Activated CD4-positive, CD25-positive, alpha-beta regulatory T cell treated with anti-CD3 and anti-CD28 coated beads, Interleukin-2, amount 50 U/mL, for 72 hours (primary cell): ENCODE data around the gene OBSCN.
A peak's percentile ranks its signal among the peaks of the same experiment; 100 is the strongest.

Source experiments
- DNase-seq: peaks from one replicate; pipeline ENCODE4 v3.0.0; 2021

Gene OBSCN

DNA sequence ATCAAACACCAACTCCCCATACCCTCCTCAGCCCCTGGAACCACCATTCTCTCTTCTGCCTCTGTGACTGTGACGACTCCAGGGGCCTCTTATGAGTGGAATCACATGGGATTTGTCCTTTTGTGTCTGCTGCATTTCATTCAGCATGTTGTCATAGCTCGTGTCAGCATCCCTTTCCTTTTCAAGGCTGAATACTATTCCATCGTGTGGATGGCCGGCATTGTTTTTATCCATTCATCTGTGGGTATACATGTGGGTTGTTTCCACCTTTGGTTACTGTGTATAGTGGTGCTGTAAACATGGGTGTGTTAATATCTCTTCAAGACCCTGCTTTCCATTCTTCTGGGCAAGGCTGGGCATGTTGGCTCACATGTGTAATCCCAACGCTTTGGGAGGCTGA lies 17.1 kb upstream of the OBSCN start:
- peak; percentile 1 for DNase-seq

DNA sequence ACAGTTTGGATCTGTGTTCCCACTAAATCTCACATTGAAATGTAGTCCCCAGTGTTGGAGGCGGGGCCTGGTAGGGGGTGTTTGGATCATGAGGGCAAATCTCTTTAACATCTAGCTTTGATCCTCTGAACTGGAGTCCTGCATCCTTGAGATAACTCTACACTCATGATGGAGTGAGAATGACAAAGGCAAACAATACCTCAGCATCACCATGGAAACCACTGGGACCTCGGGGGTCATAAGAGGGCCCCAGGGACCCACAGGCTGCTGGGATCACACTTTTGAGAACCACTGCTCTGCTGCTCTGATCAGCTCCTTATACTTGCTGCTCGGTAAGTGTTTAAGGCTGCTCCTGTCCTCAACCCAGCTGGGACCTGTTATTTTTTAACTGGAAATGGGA lies 13.4 kb upstream of the OBSCN start:
- no peak for DNase-seq

DNA sequence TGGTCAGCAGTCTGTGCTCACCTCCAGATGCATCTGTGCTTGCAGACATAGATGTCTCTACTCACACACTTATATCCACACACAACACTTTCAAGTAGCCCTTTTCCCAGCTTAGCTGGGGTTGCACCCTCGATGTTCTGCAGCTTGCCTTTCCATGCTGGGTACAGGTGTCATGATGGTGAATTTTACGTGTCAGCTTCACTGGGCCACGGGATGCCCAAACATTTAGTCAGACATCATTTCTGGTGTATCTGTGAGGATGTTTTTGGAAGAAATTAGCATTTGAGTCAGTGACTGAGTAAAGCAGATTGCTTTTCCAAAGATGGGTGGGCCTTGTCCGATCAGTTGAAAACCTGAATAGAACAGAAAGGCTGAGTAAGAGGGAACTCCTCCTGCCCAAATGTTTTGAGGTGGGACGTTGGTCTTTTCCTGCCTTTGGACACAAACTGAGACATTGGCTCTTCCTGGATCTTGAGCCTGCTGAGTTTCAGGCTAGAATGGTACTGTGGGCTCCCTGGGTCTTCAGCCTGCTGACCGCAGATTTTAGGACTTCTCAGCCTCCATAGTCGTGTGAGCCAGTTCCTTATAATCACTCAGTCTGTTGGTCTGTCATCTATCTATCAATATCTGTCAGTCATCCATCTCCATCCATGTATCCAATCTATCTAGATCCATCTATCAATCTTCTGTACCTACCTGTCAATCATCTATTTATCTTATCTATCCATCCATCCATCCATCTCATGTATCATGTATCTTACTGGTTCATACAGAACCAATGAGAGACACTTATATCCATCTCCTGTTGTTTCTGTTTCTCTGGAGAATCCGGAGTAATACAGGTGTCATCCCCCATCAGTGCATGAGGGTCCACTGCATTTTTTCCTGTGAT lies 12.7 kb upstream of the OBSCN start:
- peak; percentile 14 for DNase-seq

GRCh38 chr1:228197555-228198147 lies 10.2 kb upstream of the OBSCN start:
- DNase-seq, result peak; percentile 8

DNA sequence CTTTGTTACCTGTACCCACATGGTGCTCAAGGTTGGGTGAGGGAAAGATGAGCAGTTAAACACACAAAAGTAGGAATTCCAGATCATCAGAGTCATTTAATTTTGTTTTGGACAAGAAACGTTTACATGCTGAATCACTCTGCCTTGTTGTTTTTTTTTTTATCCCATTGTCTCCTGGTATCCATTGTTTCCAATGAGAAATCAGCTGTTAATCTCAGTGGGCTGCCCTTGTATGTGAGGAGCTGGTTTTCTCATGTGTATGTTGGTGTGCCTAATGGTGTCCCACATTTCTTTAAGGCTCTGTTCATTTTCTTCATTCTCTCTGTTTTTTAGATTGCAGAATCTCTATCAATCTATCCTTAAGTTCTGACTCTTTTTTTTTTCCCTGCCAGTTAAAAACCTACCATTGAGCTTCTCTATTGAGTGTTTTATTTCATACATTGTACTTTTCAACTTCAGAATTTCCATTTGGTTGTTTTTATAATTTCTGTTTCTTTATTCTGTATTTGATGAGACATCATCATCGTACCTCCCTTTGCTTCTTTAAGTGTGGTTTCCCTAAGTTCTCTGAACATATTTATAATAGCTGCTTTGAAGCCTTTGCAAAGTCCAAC lies 8.8 kb upstream of the OBSCN start:
- DNase-seq, result no peak

DNA sequence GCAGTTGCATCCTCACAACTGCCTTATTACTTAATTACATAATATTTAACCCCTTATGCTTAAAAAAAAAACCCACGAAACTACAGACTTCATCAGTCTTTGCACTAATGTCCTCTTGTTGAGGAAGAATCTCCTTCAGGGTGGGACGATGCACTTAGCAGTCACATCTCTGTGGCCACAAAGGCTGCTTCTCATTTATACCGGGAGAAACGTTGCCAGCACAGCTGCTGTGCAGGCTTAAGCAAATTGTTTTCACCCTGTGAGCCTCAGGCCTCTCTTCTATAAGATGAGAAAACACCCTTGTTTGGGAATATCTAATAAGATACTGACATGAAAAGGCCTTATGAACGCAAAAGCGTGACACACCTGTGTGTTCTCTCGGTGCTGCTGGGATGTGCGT lies 2.9 kb upstream of the OBSCN start:
- DNase-seq, result peak; percentile 13

DNA sequence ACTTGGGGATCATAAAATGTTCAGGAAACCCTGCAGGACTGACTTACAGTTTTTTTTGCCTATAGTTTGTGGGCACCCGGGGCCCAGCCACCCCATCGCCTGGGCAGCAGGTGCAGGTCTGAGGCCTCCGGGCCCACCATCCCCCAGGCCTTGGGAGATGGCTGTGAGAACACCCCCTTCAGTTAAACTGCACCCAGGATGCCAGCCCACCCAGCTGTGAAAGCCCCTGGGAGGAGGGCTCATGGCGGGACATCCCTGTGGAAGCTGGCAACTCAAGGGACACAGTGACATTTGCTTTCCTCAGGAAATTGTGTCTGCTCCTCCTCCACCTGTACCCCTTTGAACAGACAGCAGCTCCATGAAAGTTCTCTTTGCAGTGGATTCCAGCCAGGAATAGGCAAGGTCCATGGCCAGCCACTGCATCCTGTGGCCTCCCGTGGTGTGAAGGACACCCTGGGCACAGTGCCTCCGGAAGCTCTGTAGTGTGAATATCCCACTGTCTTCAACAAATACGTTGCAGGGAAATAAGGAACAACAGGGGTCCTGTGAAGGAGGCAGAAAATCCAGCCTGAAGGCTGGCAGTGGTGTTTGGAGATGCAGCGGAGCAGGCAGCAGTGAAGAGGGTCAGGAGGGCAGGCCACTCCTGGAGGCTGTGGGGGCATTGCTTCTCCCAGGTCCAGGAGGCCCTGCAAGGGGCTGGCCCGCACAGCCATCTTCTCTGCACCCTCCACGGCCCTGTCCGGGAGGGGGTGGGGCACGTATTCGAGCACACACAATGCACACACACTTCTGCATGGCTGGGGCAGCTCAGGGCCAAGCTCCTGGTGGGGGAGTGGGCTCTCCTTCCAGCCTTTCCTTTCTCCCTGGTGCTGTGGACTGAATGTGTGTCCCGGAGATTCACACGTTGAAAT lies 2.1 kb upstream of the OBSCN start:
- DNase-seq, result peak; percentile 14

DNA sequence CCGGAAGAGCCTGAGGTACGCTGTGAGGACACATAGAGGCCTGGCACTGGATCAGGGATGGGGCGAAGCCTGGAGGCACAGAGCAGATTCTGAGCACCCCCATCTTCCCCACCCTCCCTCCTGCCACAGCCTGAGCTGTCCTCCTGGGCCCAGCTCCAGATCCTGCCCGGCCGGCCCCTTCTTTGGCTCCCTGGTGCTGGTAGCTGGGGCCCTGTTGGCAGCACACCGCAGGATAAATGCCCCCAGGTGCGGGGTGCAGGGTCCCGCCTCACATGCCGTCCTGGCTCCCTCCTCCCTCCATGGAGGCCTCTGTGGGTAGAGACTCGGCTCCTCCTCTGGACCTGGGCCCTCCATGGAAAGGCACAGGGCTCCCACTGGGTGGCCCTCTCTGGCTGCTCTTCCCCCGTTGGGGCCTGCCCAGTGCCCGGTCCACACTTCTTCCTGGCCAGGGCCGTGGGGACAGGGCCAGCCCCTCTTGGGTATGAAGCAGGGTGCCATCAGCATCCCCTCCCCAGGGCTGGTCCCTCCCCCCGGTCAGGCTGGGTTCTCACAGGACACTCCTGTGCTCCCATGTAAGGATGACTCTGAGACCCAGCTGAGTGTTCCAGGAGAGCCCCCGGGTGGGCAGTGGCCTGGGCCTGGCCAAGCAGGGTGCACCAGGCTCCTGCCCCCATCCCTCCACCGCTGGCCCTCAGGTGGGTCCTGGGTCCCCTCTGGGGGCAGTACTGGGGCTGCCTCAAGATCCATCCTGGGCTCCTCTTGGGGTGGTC lies 1.1 kb upstream of the OBSCN start:
- DNase-seq, result peak; percentile 27

DNA sequence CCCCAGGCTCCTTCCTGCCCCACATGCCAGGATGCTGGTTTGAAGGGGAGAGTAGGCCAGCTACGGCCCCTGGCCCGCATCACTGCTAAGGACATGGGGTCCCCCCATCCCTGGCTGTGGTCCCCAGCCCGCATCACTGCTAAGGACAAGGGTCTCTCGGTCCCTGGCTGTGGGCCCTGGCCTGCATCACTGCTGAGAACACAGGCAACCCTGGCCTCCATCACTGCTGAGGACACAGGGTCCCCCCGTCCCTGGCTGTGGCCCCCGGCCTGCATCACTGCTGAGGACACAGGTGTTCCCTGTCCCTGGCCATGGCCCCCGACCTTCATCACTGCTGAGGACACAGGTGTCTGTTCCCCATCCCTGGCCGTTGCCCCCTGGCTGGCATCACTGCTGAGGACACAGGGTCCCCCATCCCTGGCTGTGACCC lies 448 bp upstream of the OBSCN start:
- no peak for DNase-seq

DNA sequence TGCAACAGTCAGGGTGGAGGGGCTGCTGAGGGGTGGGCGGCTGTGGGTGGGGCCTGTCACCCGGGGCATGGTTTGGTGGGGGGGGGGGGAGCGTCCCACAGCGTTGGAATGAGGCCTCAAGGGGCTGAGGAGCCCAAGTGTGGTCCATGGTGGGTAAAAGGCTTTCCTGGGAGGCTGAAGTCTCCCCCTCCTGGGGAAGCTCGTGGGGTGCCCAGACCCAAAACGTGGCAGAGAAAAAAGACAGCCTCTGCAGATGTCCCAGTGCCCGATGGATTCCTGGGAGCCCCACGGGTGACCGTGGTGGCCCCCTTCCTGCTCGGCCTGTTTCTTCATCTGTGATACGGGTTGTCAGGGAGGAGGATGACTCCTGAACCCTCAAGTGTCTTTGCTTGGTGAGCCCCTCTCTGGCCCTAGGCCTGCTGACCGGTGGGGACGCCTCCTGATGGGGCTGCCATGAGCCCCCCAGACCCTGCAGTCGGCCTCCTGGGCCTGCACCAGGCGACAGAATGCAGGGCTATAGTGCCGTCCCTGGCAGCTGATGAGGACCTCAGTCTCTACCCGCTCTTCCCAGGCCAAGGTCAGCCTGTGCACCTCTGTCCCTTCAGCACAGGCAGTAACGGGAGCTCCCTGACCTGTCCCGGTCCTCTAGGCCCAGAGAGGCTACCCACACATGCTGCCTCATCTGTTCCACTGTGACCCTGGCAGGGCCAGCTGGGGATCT lies 1.1 kb downstream of the OBSCN start:
- DNase-seq, result no peak

- no peak for DNase-seq
Observed at GRCh38 chr1:228209657-228210056, 1.8 kb downstream of the OBSCN start.

GRCh38 chr1:228210076-228210651 lies 2.3 kb downstream of the OBSCN start:
- DNase-seq, result no peak

DNA sequence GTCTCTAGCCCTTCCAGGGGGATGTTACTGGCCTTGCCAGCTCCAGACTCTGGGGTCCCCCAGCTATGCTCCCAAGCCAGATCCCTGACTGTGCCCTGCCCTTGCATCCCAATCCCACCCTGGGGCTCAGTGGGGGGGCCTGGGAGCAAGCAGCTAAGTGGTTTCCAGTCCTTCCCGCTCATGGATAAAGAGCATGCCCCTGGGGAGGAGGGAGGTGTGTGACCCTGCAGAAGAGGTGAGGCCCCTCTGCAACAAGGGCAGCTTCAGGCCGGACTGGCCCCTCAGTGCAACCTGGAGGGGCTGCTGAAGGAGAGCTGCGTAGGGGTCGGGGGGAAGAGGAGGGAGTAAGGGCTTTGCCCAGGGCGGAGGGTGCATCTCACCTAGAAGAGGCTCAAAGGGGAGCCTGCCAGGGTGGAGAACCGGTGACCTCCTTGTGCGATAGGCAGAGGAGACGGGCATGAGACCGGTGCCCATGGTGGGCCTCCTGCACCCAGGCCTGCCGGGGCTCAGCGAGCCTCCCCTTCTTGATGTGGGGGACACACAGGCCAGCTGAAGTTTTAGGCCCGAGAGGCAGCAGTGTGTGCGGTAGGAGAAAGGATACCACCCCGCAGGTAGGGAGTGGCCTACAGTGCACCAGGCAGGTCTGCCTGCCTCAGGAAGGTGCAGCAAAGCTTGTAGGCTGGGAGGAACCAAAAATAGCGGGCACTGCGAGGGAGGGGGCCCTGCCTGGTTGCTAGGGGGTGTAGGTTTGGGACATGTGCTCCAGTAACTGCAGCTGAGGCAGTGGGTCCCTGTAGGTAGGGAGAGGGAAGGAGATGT lies 3.1 kb downstream of the OBSCN start:
- DNase-seq, result no peak

DNA sequence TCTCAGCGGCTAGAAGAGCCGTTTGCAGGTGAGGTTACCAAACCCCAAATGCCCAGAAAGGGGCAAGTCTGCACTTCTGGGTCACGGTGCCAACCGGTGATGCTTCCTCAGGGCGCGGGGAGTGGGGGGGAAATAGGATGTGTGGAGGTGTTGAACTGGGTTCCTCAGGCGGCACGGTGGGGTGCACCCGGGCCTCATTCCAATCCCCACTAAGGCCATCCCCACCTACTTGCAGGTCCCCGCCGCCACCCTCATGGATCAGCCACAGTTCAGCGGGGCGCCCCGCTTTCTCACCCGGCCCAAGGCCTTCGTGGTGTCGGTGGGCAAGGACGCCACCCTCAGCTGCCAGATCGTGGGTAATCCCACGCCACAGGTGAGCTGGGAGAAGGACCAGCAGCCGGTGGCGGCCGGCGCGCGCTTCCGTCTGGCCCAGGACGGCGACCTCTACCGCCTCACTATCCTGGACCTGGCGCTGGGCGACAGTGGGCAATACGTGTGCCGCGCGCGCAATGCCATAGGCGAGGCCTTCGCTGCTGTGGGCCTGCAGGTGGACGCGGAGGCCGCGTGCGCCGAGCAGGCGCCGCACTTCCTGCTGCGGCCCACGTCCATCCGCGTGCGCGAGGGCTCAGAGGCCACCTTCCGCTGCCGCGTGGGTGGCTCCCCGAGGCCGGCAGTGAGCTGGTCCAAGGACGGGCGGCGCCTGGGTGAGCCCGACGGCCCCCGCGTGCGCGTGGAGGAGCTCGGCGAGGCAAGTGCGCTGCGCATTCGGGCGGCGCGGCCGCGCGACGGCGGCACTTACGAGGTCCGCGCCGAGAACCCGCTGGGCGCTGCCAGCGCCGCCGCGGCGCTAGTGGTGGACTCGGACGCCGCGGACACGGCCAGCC lies 3.9 kb downstream of the OBSCN start:
- no peak for DNase-seq

GRCh38 chr1:228212415-228212965 lies 4.6 kb downstream of the OBSCN start:
- DNase-seq, result no peak

- peak; percentile 83 for DNase-seq
Observed at GRCh38 chr1:228212966-228213844, 5.4 kb downstream of the OBSCN start.

- no peak for DNase-seq
Observed at GRCh38 chr1:228213917-228214808, 6.3 kb downstream of the OBSCN start.
